ENCODE results near the gene INPP5J.
"Not testable (repeated sequence)": the region's sequence is repeated elsewhere in the genome, so short reads cannot be mapped to it uniquely, and the experiment has no call there.

The INPP5J gene, protein sequence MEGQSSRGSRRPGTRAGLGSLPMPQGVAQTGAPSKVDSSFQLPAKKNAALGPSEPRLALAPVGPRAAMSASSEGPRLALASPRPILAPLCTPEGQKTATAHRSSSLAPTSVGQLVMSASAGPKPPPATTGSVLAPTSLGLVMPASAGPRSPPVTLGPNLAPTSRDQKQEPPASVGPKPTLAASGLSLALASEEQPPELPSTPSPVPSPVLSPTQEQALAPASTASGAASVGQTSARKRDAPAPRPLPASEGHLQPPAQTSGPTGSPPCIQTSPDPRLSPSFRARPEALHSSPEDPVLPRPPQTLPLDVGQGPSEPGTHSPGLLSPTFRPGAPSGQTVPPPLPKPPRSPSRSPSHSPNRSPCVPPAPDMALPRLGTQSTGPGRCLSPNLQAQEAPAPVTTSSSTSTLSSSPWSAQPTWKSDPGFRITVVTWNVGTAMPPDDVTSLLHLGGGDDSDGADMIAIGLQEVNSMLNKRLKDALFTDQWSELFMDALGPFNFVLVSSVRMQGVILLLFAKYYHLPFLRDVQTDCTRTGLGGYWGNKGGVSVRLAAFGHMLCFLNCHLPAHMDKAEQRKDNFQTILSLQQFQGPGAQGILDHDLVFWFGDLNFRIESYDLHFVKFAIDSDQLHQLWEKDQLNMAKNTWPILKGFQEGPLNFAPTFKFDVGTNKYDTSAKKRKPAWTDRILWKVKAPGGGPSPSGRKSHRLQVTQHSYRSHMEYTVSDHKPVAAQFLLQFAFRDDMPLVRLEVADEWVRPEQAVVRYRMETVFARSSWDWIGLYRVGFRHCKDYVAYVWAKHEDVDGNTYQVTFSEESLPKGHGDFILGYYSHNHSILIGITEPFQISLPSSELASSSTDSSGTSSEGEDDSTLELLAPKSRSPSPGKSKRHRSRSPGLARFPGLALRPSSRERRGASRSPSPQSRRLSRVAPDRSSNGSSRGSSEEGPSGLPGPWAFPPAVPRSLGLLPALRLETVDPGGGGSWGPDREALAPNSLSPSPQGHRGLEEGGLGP

DNA sequence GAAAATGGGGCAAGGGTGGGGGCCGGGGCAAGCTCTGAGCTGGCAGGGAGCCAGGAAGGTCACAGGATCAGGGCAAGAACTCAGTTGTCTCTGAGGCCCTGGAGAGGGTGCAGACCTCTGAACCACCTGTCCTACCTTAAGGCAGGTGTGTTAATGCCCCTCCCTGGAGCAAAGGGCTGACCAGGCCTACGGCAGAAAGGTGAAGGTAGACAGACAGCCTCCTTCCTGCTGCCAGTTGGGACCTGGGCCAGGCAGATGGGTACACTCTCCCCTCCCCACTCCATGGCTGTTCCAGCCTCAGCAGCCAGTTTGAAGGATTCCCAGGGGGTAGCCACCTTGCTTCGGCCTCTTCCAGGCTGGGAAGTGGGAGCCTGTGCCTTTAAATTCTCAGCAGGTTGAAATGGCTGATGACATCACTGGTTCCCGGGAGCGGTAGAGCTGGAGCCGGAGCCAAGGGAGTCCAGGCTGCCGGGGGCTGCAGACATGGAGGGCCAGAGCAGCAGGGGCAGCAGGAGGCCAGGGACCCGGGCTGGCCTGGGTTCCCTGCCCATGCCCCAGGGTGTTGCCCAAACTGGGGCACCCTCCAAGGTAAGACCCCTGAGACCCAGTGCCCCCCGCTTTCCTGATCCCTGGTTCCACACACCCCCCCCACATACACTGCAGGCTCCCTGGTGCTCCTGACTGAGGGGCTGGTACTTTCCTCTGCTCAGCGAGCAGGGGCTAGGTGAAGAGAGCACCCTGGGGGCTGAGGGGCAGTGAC is at the start of gene INPP5J:
INPP5J (plus strand) TSS at position 435 of the 760 bp plus-strand sequence; CDS start at position 484, 49 bp downstream.
- intact Hi-C loops (cut with DNase I), result no loop called here
- DNase-seq, result peak in 41 of 42 donors; percentile 13 to 84 (median 60)

DNA sequence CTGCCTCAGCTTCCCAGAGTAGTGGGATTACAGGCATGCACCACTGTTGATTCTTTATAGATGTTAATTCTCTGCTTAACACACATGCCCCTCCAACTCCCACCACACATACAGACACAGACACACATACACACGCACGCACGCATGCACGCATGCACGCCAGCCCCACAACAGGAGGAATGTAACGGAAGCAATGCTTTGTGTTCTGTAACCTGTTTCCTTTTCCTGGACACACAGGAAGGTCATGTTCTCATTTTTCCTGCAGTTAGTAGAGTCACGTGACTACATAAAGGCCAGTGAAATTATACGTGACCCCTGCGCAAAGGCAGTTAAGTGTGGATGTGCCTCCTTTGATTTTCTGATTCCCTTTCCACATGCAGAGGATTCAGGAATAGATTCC is 49.6 kb upstream of the INPP5J start:
- DNase-seq; intact Hi-C loops (cut with DNase I): not testable (repeated sequence)

DNA sequence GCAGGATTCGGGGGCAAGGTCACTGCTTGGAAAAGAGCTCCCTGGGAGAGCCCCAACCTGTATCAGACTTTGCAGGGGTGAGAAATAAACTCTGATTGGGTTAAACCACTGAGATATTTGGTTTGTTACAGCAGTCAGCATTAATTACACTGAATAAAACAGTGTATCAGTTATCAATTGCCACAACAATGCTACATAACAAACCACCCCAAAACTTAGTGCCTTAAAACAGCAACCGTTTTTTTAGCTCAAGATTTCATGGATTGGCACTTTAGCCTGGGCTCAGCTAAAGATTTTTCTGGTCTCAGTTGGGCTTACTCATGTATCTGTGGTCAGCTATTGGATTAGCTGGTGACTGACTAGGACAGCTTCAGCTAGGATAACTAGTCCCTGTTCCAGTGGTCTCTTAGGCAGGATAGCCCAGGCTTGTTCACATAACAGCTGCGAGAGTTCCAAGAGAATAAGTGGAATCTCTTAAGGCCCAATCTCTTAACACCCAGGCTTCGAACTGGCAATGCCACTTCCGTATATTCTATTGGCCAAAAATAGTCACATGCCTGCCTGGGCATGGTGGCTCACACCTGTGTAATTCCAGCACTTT is 49.1 kb upstream of the INPP5J start:
- intact Hi-C loops (cut with DNase I); DNase-seq: not testable (repeated sequence)

DNA sequence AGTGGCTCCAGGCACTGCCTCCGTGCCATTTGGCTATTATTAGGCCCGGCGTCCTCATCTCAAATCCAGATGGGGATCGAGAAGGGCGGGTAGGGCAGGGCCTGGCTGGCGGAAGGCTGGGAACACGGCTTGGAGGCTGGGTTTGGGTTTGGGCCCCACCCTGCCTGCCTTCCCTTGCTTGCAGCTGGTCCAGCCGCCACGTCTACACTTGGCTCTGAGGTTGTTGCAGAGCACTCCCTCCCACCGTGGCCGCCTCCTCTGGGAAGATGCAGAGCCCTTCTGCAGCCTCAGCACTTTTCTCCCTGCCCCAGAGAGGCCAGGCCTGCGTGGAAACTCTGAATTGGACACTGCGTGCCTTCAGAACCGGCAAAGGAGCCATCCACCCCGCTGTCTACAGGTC is 46.8 kb upstream of the INPP5J start:
- DNase-seq, result no peak

DNA sequence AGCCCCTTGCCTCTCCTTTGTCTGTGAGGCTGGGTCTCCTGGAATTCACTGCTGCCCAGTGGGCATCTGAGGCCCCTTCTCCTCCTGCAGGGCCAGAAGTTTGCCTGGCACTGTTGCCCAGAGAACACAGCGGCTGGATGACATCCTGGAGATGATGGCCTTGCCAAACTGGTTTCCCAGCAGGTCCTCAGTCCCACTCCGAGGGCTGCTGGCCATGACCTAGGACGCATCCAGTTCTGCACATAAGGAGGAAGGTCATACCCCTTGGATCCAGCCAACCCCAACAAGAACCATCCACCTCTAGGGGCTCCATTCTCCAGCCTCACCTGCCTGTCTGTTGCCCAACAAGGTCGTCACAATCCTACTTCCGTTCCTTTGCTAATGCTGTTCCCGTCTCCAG is 45.1 kb upstream of the INPP5J start:
- no peak for DNase-seq
- intact Hi-C loops (cut with DNase I), result no loop called here

More for the DNA sequence above, 46.8 kb upstream of the INPP5J start:
- intact Hi-C loops (cut with DNase I), result no loop called here

DNA sequence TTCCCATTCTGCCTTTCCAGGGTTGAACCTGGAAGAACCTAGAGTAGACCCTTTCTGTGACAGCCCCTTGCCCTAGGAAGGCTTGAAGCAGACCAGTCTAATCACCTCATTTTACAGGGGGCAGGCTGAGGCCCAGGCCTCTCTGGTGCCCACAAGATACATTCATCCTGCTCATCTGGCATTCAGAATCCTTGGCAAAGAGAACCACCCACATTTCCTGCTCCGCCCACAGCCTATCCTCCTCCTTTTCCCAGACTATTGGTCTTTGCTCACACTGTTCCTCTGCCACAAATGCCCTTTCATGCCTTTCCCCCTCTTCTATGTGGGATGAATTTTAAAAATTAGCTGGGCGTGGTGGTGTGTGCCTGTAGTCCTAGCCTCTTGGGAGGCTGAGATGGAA is 44.4 kb upstream of the INPP5J start:
- intact Hi-C loops (cut with DNase I); DNase-seq: not testable (repeated sequence)

DNA sequence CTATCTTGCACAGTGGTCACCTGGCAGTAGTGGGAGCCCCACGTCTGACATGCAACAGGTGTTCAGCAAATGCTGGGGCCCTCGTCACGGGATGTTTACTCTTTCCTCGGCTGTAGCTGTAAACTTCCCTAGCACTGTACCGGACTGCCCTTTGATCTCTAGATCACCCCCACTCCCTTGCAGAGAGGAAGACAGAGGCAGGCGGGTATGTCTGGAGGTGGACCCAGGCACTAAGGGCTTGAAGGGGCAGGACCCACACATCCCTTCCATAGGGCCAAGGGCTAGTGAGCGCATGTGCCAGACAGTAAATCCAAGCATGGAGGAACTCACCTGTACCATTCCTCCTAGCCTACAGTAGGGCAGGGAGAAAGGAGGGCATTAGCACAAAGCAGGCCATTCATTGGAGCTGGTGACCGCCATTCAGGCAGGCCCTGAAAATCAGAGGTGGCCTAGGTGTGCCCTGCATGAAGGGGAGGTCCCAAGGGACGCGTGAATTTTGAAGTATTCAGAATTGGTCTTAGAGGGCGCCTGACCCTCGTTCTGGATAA is 43.6 kb upstream of the INPP5J start:
- no peak for DNase-seq
- intact Hi-C loops (cut with DNase I), result no loop called here

DNA sequence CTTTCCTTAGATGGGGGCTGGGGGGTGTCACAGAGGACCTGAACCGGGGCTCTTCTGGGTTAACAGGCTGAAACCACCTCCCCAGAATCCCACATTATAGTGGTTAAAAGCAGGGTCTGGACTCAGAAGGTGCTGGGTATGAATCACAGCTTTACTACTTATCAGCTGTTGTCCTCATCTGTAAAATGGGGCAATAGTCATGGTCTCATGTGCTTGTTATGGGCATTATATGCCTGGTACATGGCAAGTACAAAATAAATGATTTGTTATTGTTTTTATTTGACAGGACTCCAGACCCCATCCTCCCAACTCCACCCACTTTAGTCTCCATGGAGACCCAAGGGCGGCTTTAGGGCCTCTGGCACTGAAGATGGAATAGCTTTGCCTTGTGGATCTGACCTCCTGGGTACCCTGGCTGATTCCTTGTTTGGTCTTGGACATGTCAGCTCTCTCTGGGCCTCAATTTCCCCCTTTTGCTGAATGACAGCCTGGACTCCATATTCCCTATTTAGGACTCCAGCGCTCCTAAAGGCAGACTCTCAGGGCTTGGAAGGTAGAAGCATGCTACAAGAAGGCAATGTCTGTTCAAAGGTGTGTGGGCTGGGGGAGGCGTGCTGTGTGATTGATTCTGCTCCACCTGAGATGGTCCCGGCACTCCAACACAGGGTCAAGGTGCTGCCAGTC is 42.5 kb upstream of the INPP5J start:
- intact Hi-C loops (cut with DNase I), result loop anchor here (5.0 kb wide), 1 partner anchor 113 kb away; the partner anchor contains the start of genes MORC2 and TUG1
- no peak for DNase-seq

DNA sequence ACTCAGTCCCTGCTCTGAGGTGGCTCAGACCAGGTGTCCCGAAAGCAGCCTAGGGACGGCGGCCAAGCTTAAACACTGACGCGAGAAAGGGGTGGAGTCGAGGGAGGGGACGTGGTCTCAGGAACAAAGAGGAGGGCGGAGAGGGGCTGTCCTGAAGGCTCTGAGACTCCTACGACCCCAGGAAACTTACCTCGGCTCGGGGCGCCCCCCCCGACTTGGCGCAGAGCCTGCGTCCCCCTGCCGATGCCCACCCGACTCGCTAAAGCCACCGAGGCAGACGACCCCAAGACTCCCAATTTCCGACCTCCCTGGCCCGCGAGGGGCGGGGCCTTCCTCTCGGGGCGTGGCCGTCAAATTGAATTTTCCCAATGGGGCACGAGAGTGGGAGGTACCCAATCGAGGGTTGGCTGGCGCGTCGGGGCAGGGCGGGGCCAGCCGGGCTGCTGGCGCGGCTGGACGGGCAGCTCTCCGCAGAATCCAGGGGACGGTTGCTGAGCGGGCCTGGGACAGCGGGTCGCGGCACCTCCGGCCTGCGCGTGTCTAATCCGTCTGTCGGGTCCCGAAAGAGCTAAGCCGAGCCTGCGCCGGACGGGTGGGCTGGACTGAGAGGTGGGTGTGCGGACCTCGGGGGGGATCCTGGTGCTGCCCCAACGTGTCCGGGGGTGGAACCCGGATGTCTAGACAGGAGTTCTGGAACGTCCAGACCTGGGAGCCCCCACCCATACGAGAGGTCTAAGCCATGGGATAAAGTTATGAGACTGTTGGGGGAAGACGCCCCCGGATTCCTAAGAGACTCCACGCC is 41.7 kb upstream of the INPP5J start, which contains the start of gene SMTN:
SMTN (plus strand) TSS at position 471 of the 802 bp plus-strand sequence. CDS start 1,941 bp downstream, outside the sequence.
- DNase-seq, result peak; percentile 64 to 90 (median 83)
- intact Hi-C loops (cut with DNase I), result loop anchor here (5.0 kb wide), 1 partner anchor 114 kb away; the partner anchor contains the start of genes MORC2 and TUG1

DNA sequence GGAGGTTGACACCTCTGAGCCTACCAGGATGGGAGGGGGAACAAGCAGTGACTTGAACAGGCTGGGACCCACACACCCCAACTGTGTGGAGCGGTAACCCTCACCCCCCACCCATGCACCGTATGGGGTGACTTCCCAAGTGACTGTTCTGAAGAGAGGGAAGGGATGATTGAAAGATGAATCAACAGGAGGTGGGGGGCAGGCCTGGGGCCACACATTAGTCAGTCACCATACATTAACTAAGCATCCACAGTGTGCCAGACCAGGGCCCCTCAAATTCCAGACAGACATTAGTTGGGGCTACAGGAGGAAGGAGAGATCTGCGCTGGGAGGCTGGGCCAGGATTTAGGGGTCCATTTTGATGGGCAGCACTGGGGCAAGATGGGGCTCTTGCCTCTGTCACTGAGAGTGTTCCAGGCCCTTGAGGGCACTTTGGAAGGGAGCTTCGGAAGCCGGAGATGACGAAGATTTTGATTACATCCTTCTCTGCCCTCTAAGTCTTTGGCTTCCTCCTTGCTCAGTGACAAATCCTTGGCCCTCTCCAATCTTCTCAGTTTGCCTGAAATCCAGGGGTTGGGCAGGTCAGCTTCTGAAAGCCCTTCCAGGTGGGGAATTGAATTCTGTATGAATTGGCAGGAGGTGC is 40.7 kb upstream of the INPP5J start:
- no peak for DNase-seq
- intact Hi-C loops (cut with DNase I), result loop anchor here (5.0 kb wide), 1 partner anchor 115 kb away; the partner anchor contains the start of genes MORC2 and TUG1

DNA sequence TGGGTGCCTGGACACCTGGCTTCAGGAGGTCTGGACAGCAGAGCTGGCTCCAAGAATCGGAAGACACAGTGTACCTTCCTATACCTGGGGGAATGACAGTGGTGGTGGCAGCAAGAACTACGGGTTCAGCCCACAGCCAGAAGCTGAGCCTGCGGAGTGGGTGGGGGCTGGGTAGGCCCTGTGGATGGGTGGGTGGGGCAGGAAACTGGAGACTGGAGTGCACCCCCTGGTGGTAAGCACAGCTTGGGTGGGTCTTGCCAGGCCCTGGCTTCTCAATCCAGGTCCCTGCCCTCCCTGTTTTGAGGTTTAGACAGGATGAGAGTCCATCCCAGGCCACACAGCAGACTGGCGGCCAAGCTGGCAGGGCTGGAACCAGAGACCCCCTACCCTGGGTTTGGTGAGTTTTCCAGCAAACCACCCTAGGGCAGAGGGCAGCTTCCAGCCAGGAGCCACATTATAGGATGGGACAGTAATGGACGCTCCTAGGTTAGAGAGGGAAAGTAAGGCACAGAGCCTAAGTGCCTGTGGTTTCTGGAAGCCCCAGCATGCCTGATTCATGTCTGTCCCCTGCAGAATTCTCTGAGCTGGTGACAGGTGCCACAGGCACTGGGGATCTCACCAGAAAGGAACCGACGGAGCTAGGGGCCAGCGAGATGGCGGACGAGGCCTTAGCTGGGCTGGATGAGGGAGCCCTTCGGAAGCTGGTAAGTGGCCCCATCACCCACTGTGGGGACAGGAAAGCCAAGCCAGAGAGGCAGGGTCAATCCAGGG is 40.0 kb upstream of the INPP5J start:
- peak in 2 of 42 donors; percentile 25 to 51 for DNase-seq
- intact Hi-C loops (cut with DNase I), result loop anchor here (5.0 kb wide), 1 partner anchor 115 kb away; the partner anchor contains the start of genes MORC2 and TUG1

DNA sequence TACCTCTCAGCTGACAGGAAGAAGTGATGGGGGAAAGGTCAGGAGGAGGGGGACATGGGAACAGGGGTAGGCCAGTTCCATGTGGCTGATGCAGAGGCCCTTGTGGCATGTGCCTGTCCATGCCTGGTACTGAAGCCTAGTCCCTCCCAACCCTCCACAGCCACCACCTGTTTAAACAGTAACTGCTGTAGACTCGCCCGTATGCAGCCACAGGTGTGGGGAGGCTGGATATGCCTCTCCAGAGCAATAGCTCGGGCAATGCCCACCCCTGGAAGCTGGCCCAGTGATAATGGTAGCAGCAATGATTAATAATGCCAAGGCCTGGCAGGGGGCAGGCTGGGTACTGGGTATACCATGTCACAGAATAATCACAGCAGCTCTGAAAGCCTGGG is 39.4 kb upstream of the INPP5J start:
- no peak for DNase-seq
- intact Hi-C loops (cut with DNase I), result loop anchor here (5.0 kb wide), 1 partner anchor 116 kb away; the partner anchor contains the start of genes MORC2 and TUG1

DNA sequence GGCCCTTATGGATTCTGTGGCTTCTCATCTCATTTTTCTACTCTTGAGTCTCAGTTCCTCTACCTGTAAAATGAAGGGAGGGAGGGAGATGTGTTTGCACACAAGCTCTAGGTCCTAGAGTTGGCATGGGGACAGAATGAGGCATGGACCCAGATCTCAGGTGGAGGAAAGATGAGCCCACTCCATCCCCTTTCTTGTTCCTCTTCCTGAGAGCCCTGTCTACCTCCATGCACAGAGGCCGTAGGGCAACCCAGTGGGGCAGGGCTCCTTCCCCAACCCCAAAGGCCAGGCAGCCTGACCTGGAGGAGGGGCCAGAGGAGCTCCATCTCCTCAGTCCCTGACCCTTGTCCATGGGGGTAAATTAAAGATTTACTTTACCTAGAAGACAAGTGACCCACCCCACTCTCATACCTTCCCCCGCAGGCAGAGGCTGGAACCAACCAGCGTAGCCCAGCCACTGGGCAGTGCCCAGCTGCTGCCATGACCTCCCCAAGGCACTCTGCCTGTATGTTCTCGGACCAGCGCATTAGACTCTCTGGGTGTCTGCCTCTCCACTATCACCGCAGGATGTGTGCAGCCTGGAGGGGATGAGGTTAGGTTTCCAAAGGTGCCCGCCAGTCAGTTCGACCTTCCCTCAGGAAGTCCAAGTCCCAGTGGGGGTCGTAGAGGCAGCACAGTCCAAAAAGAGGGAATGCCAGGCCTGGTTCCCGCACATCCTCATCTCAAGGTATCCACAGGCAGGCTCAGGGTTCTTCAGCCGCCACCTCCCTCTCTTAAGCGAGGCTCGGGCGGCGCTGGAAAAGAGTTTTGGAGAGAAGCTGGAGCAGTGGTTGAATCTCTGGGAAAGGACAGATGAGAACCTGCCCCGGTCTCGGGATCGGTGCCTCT is 38.6 kb upstream of the INPP5J start:
- intact Hi-C loops (cut with DNase I), result loop anchor here (5.0 kb wide), 1 partner anchor 117 kb away; the partner anchor contains the start of genes MORC2 and TUG1
- no peak for DNase-seq
